Stimulated activated CD4-positive, alpha-beta T cell treated with anti-CD3 and anti-CD28 coated beads, Interleukin-12 subunit alpha, Interleukin-12 subunit beta, amount 100 ng/mL, for 4 hours (primary cell): ENCODE measurements around the gene PDE11A.

ENCODE experiments used
- DNase-seq: peaks from one replicate; pipeline ENCODE4 v3.0.0-alpha.2; 2020

The PDE11A gene

DNA sequence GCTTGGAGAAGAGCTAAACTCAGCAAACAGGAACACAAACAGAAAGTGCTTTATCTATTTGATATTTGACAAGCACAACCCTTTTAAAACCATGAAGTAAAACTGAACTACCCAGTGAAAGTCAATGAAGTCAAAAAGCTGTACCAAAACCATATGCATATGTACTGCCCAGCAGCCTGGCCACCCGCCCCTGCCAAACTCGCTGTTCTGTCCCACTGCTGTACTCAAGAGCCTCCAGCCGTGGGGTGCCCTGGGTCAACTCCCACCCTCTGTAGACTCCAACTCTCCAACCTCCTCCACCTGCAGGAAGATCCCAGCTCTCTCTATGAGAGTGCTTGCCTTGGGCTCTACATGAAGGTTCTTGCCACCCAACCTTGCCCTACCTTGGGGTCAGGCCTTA lies 411.8 kb downstream of the PDE11A start:
- no peak for DNase-seq

GRCh38 chr2:177658309-177658708 lies 414.3 kb downstream of the PDE11A start:
- DNase-seq: no peak

- DNase-seq: no peak
Measured at GRCh38 chr2:177651833-177652232, 420.7 kb downstream of the PDE11A start.

GRCh38 chr2:177649568-177650518 lies 422.7 kb downstream of the PDE11A start:
- DNase-seq: no peak

- DNase-seq: no peak
Measured at GRCh38 chr2:177646791-177647190, 425.8 kb downstream of the PDE11A start.

- no peak for DNase-seq
Measured at GRCh38 chr2:177646241-177646640, 426.3 kb downstream of the PDE11A start.

GRCh38 chr2:177641331-177641730 lies 431.2 kb downstream of the PDE11A start:
- no peak for DNase-seq

GRCh38 chr2:177640423-177640822 lies 432.2 kb downstream of the PDE11A start:
- DNase-seq: no peak

GRCh38 chr2:177639262-177639914 lies 433.2 kb downstream of the PDE11A start:
- no peak for DNase-seq

GRCh38 chr2:177638507-177638906 lies 434.1 kb downstream of the PDE11A start:
- no peak for DNase-seq

- no peak for DNase-seq
Measured at GRCh38 chr2:177636672-177637071, 435.9 kb downstream of the PDE11A start.

DNA sequence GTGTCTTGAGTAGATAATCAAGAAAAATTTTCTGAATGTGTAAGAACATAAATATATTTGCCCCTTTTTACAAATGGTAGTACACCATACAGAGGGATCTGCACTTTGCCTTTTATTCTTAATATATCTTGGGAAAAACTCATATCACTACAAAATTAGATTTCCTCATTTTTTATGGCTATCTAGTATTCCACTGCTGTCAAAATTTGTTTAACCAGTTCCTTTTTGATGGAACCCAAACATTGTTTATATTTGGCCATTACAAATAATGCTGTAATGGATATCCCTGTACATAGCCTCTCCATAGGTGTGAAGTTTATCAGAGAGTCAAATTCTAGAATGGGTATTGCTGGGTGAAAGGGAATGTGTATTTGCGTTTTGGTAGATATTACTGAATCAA lies 436.9 kb downstream of the PDE11A start:
- no peak for DNase-seq

GRCh38 chr2:177633910-177634294 lies 438.7 kb downstream of the PDE11A start:
- DNase-seq: no peak

DNA sequence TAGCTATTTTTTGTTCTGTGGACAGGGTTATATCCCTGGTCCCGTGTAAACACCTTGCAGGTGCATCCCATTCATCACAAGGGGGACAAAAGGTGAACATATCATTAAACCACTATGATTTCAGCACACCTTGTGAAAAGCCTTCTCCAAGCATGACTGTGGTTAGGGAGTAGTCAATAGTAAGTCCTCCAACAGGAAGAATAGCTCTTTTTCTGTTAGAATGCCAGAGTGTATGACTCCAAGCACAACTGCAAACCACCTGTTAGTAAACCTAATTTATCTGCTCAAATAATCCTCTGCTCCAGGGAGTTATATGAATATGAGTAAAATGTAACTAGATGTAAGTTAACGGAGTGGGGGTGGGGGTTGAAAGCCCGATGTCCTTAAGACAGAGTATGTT lies 439.5 kb downstream of the PDE11A start:
- DNase-seq: no peak

- no peak for DNase-seq
Measured at GRCh38 chr2:177631680-177632079, 440.9 kb downstream of the PDE11A start.

GRCh38 chr2:177629357-177630024 lies 443.1 kb downstream of the PDE11A start:
- DNase-seq: no peak

GRCh38 chr2:177628831-177629230 lies 443.7 kb downstream of the PDE11A start:
- DNase-seq: no peak

- DNase-seq: no peak
Measured at GRCh38 chr2:177625744-177626650, 446.6 kb downstream of the PDE11A start.

DNA sequence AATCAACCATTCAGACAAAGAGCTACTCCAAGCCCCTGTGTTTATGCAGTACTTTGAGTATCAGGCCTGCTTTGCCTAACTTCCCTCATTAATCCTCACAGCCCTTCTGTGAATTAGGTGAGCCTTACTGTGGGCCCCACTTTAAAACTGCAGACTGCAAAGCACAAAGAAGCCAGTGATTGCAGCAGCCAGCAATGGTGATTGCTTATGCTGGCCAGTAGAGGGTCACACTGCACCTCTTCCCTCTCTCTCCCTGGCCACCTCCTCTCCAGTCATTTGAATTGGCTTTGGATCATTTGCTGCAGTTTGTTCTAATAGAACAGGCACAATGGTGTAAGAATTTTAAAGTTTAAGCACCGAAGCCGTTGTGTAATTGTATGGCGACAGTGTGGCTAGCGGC lies 450.1 kb downstream of the PDE11A start:
- DNase-seq: no peak

DNA sequence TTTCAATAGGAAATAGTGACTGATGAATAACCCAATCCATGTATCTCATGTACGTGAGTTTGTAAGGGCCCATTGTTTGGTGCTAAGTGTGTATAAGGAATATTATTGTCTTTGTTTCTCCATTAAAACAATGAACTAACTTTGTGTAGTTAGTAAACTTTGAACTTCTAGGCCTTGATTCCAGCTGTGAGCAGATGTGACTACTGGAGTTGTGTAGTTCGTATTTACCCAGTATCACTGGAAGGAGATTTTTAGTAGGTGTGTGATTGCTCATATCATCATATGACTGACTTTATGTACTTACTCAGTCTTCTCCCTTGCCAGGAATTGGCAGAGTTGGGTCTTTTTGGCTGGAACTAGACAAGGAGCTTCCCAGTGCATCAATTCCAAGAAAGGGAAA lies 452.6 kb downstream of the PDE11A start:
- no peak for DNase-seq

- no peak for DNase-seq
Measured at GRCh38 chr2:177619461-177619860, 453.1 kb downstream of the PDE11A start.
